LNCAP (cell line): ENCODE measurements around the gene RMDN2.

Experiments
- CTCF ChIP-seq: fragments of 450-650 bp; IDR thresholded peaks from 2 replicates; pipeline ENCODE4 v1.5.1; 2017; ENCODE audit warnings: mild to moderate bottlenecking

Gene RMDN2

GRCh38 chr2:37892436-37893114, 32.5 kb upstream of the RMDN2 start:
- TF ChIP-seq CTCF = no peak

DNA sequence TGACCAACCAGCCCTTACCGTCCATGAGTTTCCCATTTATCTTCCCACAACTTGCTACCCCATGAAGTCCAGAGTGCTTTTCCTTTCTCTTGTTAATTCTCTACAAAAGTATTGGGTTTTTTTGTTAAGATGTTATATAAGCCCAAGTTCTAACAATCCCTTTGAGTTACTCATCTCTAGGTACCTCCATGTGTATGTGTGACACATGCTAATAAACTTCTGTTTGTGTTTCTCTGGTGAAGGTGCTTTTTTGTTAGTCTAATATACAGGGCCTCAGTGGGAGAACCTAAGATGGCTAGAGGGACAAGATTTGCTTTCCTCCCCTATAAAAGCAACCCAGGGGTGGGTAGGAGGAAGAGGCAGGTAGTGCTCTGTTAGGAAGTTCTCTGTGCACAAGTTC, 31.8 kb upstream of the RMDN2 start:
- no peak for TF ChIP-seq CTCF

DNA sequence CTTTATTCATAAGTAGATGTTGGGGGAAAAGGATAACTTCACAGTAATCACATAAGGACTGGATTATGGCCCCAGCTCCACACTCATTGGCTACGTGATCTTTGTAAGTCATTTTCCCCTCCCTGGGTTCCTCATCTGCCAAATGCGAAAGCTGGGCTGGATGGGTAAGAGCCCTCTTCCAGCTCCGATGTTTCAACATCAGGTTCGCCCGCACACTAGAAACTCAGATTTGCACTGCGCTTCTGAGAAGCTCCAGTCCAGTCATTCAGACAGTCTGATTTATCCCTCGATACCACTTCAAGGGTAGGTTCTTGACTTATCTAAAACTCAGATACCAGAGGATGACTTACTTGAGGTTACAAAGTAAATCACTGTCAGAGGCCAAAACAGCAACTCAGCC, 31.0 kb upstream of the RMDN2 start:
- no peak for TF ChIP-seq CTCF

DNA sequence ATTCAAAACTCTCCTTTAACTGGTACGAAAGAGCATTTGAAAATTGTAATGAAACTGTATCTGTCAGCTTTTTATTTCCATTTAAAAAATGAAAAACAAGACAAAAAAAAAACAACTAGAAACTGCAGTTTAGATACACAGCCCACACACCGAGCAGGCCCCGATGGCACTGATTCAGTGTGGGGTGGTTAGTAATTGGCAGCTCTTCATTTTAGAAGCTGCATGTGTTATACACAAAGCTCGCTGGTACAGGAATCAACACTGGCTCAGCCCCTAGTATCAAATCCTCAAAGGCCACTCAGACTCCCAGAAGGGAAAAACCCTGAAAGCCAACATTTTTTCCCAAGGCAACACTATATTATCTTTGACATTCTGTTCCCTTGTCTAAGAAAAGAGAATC, 30.5 kb upstream of the RMDN2 start:
- no peak for TF ChIP-seq CTCF

DNA sequence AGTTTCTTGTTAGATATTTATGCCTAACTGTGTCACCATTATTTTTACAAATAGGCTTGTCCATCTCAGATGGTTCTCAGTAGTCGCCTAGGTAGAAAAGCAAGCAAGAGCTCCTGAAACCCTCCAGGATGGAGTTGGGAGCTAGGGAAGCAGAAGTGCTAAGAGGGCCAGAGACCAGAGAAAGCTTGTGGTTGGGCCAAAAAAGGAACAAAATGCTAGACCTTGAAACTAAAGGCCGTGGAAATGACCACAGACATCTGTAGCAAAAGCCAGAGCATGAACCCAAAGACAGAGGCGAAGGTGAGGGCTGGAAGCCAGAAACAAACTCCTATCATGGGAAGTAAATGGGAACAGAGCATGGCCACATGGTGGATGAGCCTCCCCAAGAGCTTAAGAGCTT, 29.9 kb upstream of the RMDN2 start:
- no peak for TF ChIP-seq CTCF

- no peak for TF ChIP-seq CTCF
Measured at GRCh38 chr2:37896319-37896718, 28.8 kb upstream of the RMDN2 start.

- TF ChIP-seq CTCF = no peak
Measured at GRCh38 chr2:37897511-37897910, 27.6 kb upstream of the RMDN2 start.

DNA sequence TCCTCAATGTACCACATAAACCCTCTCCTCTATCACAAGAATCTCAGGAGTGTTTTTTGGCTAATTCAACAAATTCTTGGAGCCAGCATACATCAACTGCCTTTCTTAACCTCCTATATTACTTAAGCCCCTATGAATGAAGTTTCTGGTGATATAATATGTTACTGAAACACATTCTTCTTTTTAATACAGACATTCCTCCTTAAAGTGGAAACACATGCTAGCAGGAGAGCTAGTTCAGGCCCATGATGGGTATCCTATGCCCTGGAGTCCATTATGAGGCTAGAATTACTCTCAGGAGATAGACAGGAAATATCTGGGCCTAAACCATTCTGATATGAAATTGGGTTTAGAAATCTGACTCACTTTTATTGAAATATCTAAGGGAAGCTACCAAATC, 26.6 kb upstream of the RMDN2 start:
- no peak for TF ChIP-seq CTCF
